ENCODE results near the gene SDR9C7.
"Not testable (repeated sequence)": the region's sequence is repeated elsewhere in the genome, so short reads cannot be mapped to it uniquely, and the experiment has no call there.

Gene SDR9C7

DNA sequence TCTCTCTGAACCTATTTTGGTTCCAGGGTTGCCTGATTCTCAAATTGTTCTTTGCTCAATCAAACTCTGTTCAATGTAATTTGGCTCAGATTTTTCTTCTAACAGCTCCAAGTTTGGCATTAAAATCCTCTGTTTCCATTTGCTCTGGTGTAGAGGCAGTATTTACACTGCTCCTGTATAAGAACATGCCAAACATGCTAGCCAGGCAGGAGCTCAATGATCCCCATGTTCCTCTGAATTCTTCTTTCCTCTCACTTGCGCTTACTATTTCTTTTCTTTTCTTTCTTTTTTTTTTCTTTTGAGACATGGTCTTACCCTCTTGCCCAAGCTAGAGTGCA lies 17.2 kb downstream of the SDR9C7 start:
- no peaks in the 10 kb centered on the region for H3K9me3 ChIP-seq (ENCODE audit: control insufficient read depth in 2 of 2, low read length in 2 of 2)
- no peak overlapping the region for H3K4me3 ChIP-seq (ENCODE audit: low read length in 2 of 2)
- H3K4me1 ChIP-seq (ENCODE audit: control insufficient read depth in 2 of 2, insufficient read depth in 2 of 2, low read length in 2 of 2): no peaks in the 10 kb centered on the region
- H3K27me3 ChIP-seq (ENCODE audit: control insufficient read depth in 2 of 2, insufficient read depth in 2 of 2, low read length in 2 of 2): peaks cover 0 to 3% of the 10 kb centered on the region in 2 donors
- H3K9ac ChIP-seq (ENCODE audit: low read depth in 1 of 2, low read length in 2 of 2): no peak overlapping the region
- no peak overlapping the region for H3K27ac ChIP-seq (ENCODE audit: low read depth in 2 of 2, low read length in 2 of 2)
- no peaks in the 10 kb centered on the region for H3K36me3 ChIP-seq (ENCODE audit: control insufficient read depth in 2 of 2, insufficient read depth in 2 of 2, low read length in 2 of 2)

DNA sequence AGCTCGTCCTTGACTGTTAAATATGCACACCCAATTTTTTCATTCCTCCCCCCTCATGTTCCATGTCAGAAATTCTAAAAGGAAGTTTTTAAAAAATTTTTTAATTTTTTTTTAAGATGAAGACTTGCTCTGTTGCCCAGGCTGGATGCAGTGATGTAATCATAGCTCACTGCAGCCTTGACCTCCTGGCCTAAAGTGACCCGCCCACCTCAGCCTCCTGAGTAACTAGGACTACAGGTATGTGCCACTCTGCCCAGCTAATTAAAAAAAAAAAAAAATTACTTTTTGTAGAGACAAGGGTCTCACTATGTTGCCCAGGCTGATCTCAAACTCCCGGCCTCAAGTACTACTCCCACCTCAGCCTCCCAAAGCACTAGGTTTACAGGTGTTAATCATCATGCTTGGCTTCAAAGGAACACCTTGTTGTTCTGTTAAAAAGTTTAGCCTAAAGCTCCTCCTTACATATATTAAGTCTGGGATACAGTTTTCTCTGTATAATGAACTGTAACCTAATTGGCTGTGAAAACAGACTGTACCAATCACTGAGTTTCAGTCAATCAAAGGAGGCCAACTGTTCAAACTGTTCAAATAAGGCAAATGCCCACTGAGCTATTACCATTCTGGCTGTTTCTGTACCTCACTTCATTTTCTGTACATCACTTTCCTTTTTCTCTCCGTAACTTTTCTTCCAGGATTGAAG lies 17.8 kb downstream of the SDR9C7 start:
- Histone ChIP-seq H3K27ac (ENCODE audit: low read depth in 2 of 2, low read length in 2 of 2) (no peak overlapping the region), H3K36me3 (ENCODE audit: control insufficient read depth in 2 of 2, insufficient read depth in 2 of 2, low read length in 2 of 2) (no peaks in the 10 kb centered on the region)

DNA sequence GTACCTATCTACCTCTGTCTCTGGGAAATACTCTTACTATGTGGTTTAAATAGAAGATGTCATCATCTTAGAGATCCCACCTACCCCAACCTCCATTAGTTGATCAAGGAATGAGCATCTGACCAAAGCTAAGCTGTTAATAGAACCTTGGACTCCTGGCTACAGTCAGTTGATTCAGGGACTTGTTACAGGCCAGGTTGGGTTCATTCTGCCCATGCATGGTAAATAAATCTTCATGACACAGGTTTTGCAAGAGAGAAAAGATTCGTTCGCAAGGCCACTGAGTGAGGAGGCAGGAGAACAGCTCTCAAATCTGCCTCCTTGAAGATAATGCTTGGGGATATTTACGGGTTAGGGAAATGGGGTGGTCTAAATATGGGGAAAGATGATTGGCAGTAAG lies 19.5 kb downstream of the SDR9C7 start:
- Histone ChIP-seq H3K36me3 (ENCODE audit: control insufficient read depth in 2 of 2, insufficient read depth in 2 of 2, low read length in 2 of 2) (no peaks in the 10 kb centered on the region), H3K9me3 (ENCODE audit: control insufficient read depth in 2 of 2, low read length in 2 of 2) (peaks cover 0 to 2% of the 10 kb centered on the region in 2 donors), H3K4me1 (ENCODE audit: control insufficient read depth in 2 of 2, insufficient read depth in 2 of 2, low read length in 2 of 2) (no peaks in the 10 kb centered on the region), H3K9ac (ENCODE audit: low read depth in 1 of 2, low read length in 2 of 2) (no peak overlapping the region), H3K4me3 (ENCODE audit: low read length in 2 of 2) (no peak overlapping the region), H3K27ac (ENCODE audit: low read depth in 2 of 2, low read length in 2 of 2) (no peak overlapping the region), H3K27me3 (ENCODE audit: control insufficient read depth in 2 of 2, insufficient read depth in 2 of 2, low read length in 2 of 2) (peaks cover 0 to 3% of the 10 kb centered on the region in 2 donors)

More for the DNA sequence above, 17.8 kb downstream of the SDR9C7 start:
- Histone ChIP-seq H3K9ac (ENCODE audit: low read depth in 1 of 2, low read length in 2 of 2) (no peak overlapping the region), H3K4me3 (ENCODE audit: low read length in 2 of 2) (no peak overlapping the region), H3K9me3 (ENCODE audit: control insufficient read depth in 2 of 2, low read length in 2 of 2) (no peaks in the 10 kb centered on the region), H3K27me3 (ENCODE audit: control insufficient read depth in 2 of 2, insufficient read depth in 2 of 2, low read length in 2 of 2) (peaks cover 0 to 3% of the 10 kb centered on the region in 2 donors), H3K4me1 (ENCODE audit: control insufficient read depth in 2 of 2, insufficient read depth in 2 of 2, low read length in 2 of 2) (no peaks in the 10 kb centered on the region)

- Histone ChIP-seq H3K27ac (ENCODE audit: low read depth in 2 of 2, low read length in 2 of 2) (no peak overlapping the region), H3K9me3 (ENCODE audit: control insufficient read depth in 2 of 2, low read length in 2 of 2) (peaks cover 0 to 2% of the 10 kb centered on the region in 2 donors)
Measured at GRCh38 chr12:56914256-56914655, 20.0 kb downstream of the SDR9C7 start.

GRCh38 chr12:56909403-56909802 lies 24.8 kb downstream of the SDR9C7 start:
- not testable (repeated sequence) for H3K4me3 ChIP-seq (ENCODE audit: low read length in 2 of 2); H3K4me1 ChIP-seq (ENCODE audit: control insufficient read depth in 2 of 2, insufficient read depth in 2 of 2, low read length in 2 of 2); H3K9ac ChIP-seq (ENCODE audit: low read depth in 1 of 2, low read length in 2 of 2); H3K27me3 ChIP-seq (ENCODE audit: control insufficient read depth in 2 of 2, insufficient read depth in 2 of 2, low read length in 2 of 2); H3K27ac ChIP-seq (ENCODE audit: low read depth in 2 of 2, low read length in 2 of 2); H3K9me3 ChIP-seq (ENCODE audit: control insufficient read depth in 2 of 2, low read length in 2 of 2); H3K36me3 ChIP-seq (ENCODE audit: control insufficient read depth in 2 of 2, insufficient read depth in 2 of 2, low read length in 2 of 2)

More at GRCh38 chr12:56914256-56914655, 20.0 kb downstream of the SDR9C7 start:
- Histone ChIP-seq H3K4me1 (ENCODE audit: control insufficient read depth in 2 of 2, insufficient read depth in 2 of 2, low read length in 2 of 2) (no peaks in the 10 kb centered on the region), H3K9ac (ENCODE audit: low read depth in 1 of 2, low read length in 2 of 2) (no peak overlapping the region), H3K4me3 (ENCODE audit: low read length in 2 of 2) (no peak overlapping the region), H3K36me3 (ENCODE audit: control insufficient read depth in 2 of 2, insufficient read depth in 2 of 2, low read length in 2 of 2) (no peaks in the 10 kb centered on the region), H3K27me3 (ENCODE audit: control insufficient read depth in 2 of 2, insufficient read depth in 2 of 2, low read length in 2 of 2) (peaks cover 0 to 3% of the 10 kb centered on the region in 2 donors)

DNA sequence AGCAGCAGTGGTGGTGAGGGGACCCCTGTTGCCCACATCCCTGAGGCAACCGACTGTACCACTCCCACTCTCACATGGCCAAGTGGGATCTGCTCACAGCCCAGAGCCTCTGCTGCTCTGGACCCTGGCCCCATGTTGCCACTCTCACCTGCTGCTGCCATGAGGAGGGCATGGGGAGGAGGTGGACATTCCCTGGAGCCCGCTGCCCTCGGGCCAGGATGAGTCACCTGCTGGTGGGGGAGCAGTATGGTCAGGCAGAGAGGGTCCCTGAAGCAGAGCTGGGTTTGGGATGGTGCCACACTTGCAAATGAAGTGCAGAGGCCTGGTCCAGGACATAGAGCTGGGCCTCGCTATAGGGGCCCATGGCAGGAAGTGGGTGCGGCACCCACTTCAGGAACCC lies 26.1 kb downstream of the SDR9C7 start:
- H3K4me3 ChIP-seq (ENCODE audit: low read length in 2 of 2): no peak overlapping the region
- no peaks in the 10 kb centered on the region for H3K27me3 ChIP-seq (ENCODE audit: control insufficient read depth in 2 of 2, insufficient read depth in 2 of 2, low read length in 2 of 2)
- H3K27ac ChIP-seq (ENCODE audit: low read depth in 2 of 2, low read length in 2 of 2): no peak overlapping the region
- no peaks in the 10 kb centered on the region for H3K4me1 ChIP-seq (ENCODE audit: control insufficient read depth in 2 of 2, insufficient read depth in 2 of 2, low read length in 2 of 2)
- H3K9ac ChIP-seq (ENCODE audit: low read depth in 1 of 2, low read length in 2 of 2): no peak overlapping the region
- peaks cover 0 to 6% of the 10 kb centered on the region in 2 donors for H3K9me3 ChIP-seq (ENCODE audit: control insufficient read depth in 2 of 2, low read length in 2 of 2)
- H3K36me3 ChIP-seq (ENCODE audit: control insufficient read depth in 2 of 2, insufficient read depth in 2 of 2, low read length in 2 of 2): no peaks in the 10 kb centered on the region

DNA sequence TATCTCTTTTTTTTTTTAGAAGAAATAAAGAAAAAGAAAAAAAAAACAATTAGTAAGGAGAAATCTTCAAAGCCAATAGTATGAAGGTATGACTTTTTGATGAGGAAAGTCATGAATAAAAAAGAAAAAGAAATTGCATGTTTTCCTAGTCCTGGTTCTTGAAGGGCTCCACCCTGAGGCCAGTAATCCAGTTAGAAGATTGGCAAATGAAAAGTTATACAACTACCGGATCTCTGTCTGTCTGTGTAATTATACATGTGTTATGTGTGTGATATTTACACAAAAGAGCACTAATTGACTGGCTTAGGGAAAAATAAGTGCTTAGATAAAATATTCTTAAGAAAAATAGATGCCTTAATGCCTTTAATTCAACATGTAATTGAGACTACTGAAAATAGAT lies 28.4 kb downstream of the SDR9C7 start:
- Histone ChIP-seq H3K4me3 (ENCODE audit: low read length in 2 of 2) (no peak overlapping the region), H3K27ac (ENCODE audit: low read depth in 2 of 2, low read length in 2 of 2) (no peak overlapping the region), H3K9ac (ENCODE audit: low read depth in 1 of 2, low read length in 2 of 2) (no peak overlapping the region), H3K36me3 (ENCODE audit: control insufficient read depth in 2 of 2, insufficient read depth in 2 of 2, low read length in 2 of 2) (no peaks in the 10 kb centered on the region), H3K27me3 (ENCODE audit: control insufficient read depth in 2 of 2, insufficient read depth in 2 of 2, low read length in 2 of 2) (no peaks in the 10 kb centered on the region), H3K4me1 (ENCODE audit: control insufficient read depth in 2 of 2, insufficient read depth in 2 of 2, low read length in 2 of 2) (no peaks in the 10 kb centered on the region), H3K9me3 (ENCODE audit: control insufficient read depth in 2 of 2, low read length in 2 of 2) (peaks cover 0 to 12% of the 10 kb centered on the region in 2 donors)

- Histone ChIP-seq H3K9me3 (ENCODE audit: control insufficient read depth in 2 of 2, low read length in 2 of 2) (peaks cover 6 to 18% of the 10 kb centered on the region in 2 donors), H3K36me3 (ENCODE audit: control insufficient read depth in 2 of 2, insufficient read depth in 2 of 2, low read length in 2 of 2) (no peaks in the 10 kb centered on the region), H3K4me1 (ENCODE audit: control insufficient read depth in 2 of 2, insufficient read depth in 2 of 2, low read length in 2 of 2) (no peaks in the 10 kb centered on the region), H3K27ac (ENCODE audit: low read depth in 2 of 2, low read length in 2 of 2) (no peak overlapping the region), H3K27me3 (ENCODE audit: control insufficient read depth in 2 of 2, insufficient read depth in 2 of 2, low read length in 2 of 2) (no peaks in the 10 kb centered on the region), H3K4me3 (ENCODE audit: low read length in 2 of 2) (no peak overlapping the region), H3K9ac (ENCODE audit: low read depth in 1 of 2, low read length in 2 of 2) (no peak overlapping the region)
Measured at GRCh38 chr12:56903374-56903773, 30.8 kb downstream of the SDR9C7 start.

GRCh38 chr12:56901313-56901712 lies 32.9 kb downstream of the SDR9C7 start:
- H3K9me3 ChIP-seq (ENCODE audit: control insufficient read depth in 2 of 2, low read length in 2 of 2): peaks cover 6 to 18% of the 10 kb centered on the region in 2 donors
- H3K9ac ChIP-seq (ENCODE audit: low read depth in 1 of 2, low read length in 2 of 2); H3K27ac ChIP-seq (ENCODE audit: low read depth in 2 of 2, low read length in 2 of 2); H3K36me3 ChIP-seq (ENCODE audit: control insufficient read depth in 2 of 2, insufficient read depth in 2 of 2, low read length in 2 of 2); H3K4me1 ChIP-seq (ENCODE audit: control insufficient read depth in 2 of 2, insufficient read depth in 2 of 2, low read length in 2 of 2); H3K27me3 ChIP-seq (ENCODE audit: control insufficient read depth in 2 of 2, insufficient read depth in 2 of 2, low read length in 2 of 2); H3K4me3 ChIP-seq (ENCODE audit: low read length in 2 of 2): not testable (repeated sequence)

DNA sequence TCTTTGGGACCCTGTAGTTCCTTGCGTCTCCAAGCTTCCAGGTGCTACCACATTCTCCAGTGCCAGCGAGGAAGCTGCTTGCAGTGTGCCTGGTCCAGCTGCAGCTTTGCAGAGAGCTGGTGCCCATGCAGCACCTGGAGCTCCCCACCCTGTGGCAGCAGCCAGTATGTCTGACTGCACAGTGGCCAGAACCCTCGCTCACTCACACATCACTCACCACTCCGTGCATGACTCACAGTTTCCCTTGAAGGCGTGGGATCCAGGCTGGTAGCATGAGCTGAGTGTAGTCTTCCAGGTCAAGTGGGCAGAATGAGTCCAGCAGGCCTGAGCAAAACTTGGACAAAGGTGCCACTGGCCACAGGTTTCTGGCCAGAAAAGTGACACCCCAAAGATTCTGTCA lies 33.6 kb downstream of the SDR9C7 start:
- H3K27ac ChIP-seq (ENCODE audit: low read depth in 2 of 2, low read length in 2 of 2): no peak overlapping the region
- H3K4me3 ChIP-seq (ENCODE audit: low read length in 2 of 2): no peak overlapping the region
- peaks cover 6 to 18% of the 10 kb centered on the region in 2 donors for H3K9me3 ChIP-seq (ENCODE audit: control insufficient read depth in 2 of 2, low read length in 2 of 2)
- H3K36me3 ChIP-seq (ENCODE audit: control insufficient read depth in 2 of 2, insufficient read depth in 2 of 2, low read length in 2 of 2): no peaks in the 10 kb centered on the region
- no peaks in the 10 kb centered on the region for H3K4me1 ChIP-seq (ENCODE audit: control insufficient read depth in 2 of 2, insufficient read depth in 2 of 2, low read length in 2 of 2)
- peaks cover 3 to 4% of the 10 kb centered on the region in 2 donors for H3K27me3 ChIP-seq (ENCODE audit: control insufficient read depth in 2 of 2, insufficient read depth in 2 of 2, low read length in 2 of 2)
- H3K9ac ChIP-seq (ENCODE audit: low read depth in 1 of 2, low read length in 2 of 2): no peak overlapping the region
